Esophagus squamous epithelium (tissue), 5 donors: ENCODE measurements around the gene PLCB1. TPM values are rescaled to one million over a fixed set of nuclear protein-coding genes. Genes with fewer than 3 reads are reported as not detected.
A peak's percentile ranks its signal among the peaks of the same experiment; 100 is the strongest.

Experiments used
- DNase-seq: peaks from one replicate; lab custom pipeline; 2025; lab: John Stamatoyannopoulos, UW
- H3K27ac ChIP-seq, 4 donors: fragments of 200-600 bp; sonication (generic); one replicate each; pipeline ENCODE4 v1.5.1; 2016 to 2019; ENCODE audit warnings: mild to moderate bottlenecking in 1 of 4
- H3K27me3 ChIP-seq, 4 donors: fragments of 200-600 bp; sonication (generic); 1 replicate in 3 of 4; 2 replicates in 1 of 4; pipeline versions ENCODE4 v1.5.1 to v1.6.0; 2017 to 2021; ENCODE audit warnings: antibody characterized with exemption in 1 of 4
- H3K36me3 ChIP-seq, 3 donors: fragments of 200-600 bp; sonication (generic); one replicate each; pipeline ENCODE4 v1.5.1; 2016 to 2019
- H3K4me1 ChIP-seq, 3 donors: fragments of 200-600 bp; sonication (generic); one replicate each; pipeline ENCODE4 v1.5.1; 2017 to 2019
- H3K4me3 ChIP-seq, 4 donors: fragments of 200-600 bp; sonication (generic); 1 replicate in 3 of 4; 2 replicates in 1 of 4; pipeline ENCODE4 v1.5.1; 2016 to 2019; ENCODE audit warnings: mild to moderate bottlenecking in 2 of 4, moderate library complexity in 1 of 4
- H3K9me3 ChIP-seq, 3 donors: fragments of 200-600 bp; sonication (generic); one replicate each; pipeline ENCODE4 v1.5.1; 2016 to 2019
- POLR2A ChIP-seq, 4 donors: fragments of 450-650 bp; IDR thresholded peaks; one replicate each; pipeline ENCODE4 v1.6.1; 2017; ENCODE audit warnings: antibody characterized with exemption in 4 of 4, mild to moderate bottlenecking in 4 of 4, moderate library complexity in 3 of 4
- WGBS, 2 donors: methylation state at CpG; one replicate each; pipeline ENCODE4 v1.1.5; 2018; 5-methylcytosine and 5-hydroxymethylcytosine counted together
- intact Hi-C: fragments of 100-400 bp; cut with DNase I; formaldehyde crosslinking; loops from one replicate; pipeline ENCODE4 v1.15.0; 2022
- total RNA-seq, 4 donors: library from RNA; depleted of rRNA; stranded (reverse); fragments of >200 nt; gene quantifications; one replicate each; pipeline ENCODE4 v1.1.0, GENCODE V29; 2016
- TF ChIP-seq, protein P1 (sequence below), 6 experiments: fragments of 450-650 bp in 4 of 6; fragments of 200-600 bp in 2 of 6; sonication (generic) in 2 of 6; IDR thresholded peaks; one replicate each; pipeline ENCODE4 v1.5.1; 2016 to 2019; ENCODE audit warnings: antibody characterized with exemption in 6 of 6, mild to moderate bottlenecking in 4 of 6, moderate library complexity in 4 of 6
- donor health status: DM: yes; HTN: yes; CAD: no.

Gene PLCB1
- total RNA-seq, 4 donors from 2014 or later: 1.9 to 20.4 (median 5.0) TPM

DNA sequence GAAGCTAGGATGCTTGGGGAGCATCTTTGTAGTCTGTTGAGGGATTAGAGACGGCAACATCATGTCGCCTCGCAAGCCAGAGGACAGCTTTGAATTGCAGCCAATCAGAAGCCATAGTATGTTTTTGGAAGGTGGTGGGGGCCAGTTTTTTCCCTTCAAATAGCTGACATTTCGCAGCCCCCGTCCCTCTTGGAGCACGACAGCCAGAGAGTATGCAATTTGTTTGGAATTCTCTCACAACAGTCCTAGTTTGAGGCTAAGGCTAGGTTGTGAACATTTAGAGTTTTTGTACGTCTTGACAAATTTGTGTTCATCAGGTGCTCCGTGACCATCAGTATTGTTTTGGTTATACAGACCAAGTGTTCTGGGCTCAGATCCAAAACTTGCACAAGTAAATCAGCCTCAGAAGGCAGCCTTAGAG, 83.3 kb downstream of the PLCB1 start:
- peaks cover 0 to 35% (median 8%) of the 10 kb centered on the region in 3 donors for H3K4me1 ChIP-seq
- H3K27ac ChIP-seq: peak overlapping the region in 3 of 4 donors; percentile 12 to 46 (median 29)
- H3K9me3 ChIP-seq: no peaks in the 10 kb centered on the region
- 63 to 66% methylated on average over 8 of the region's 8 CpGs for WGBS, 2 donors
- H3K36me3 ChIP-seq: no peaks in the 10 kb centered on the region
- intact Hi-C loops: no loop called here
- no peak for DNase-seq
- no peak for TF ChIP-seq POLR2A (IDR thresholded peaks at IDR 0.05)
- TF ChIP-seq, protein P1, sequence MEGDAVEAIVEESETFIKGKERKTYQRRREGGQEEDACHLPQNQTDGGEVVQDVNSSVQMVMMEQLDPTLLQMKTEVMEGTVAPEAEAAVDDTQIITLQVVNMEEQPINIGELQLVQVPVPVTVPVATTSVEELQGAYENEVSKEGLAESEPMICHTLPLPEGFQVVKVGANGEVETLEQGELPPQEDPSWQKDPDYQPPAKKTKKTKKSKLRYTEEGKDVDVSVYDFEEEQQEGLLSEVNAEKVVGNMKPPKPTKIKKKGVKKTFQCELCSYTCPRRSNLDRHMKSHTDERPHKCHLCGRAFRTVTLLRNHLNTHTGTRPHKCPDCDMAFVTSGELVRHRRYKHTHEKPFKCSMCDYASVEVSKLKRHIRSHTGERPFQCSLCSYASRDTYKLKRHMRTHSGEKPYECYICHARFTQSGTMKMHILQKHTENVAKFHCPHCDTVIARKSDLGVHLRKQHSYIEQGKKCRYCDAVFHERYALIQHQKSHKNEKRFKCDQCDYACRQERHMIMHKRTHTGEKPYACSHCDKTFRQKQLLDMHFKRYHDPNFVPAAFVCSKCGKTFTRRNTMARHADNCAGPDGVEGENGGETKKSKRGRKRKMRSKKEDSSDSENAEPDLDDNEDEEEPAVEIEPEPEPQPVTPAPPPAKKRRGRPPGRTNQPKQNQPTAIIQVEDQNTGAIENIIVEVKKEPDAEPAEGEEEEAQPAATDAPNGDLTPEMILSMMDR (IDR thresholded peaks at IDR 0.05): no peak
- no peaks in the 10 kb centered on the region for H3K27me3 ChIP-seq
- peak overlapping the region in 1 of 4 donors; percentile 31 for H3K4me3 ChIP-seq

DNA sequence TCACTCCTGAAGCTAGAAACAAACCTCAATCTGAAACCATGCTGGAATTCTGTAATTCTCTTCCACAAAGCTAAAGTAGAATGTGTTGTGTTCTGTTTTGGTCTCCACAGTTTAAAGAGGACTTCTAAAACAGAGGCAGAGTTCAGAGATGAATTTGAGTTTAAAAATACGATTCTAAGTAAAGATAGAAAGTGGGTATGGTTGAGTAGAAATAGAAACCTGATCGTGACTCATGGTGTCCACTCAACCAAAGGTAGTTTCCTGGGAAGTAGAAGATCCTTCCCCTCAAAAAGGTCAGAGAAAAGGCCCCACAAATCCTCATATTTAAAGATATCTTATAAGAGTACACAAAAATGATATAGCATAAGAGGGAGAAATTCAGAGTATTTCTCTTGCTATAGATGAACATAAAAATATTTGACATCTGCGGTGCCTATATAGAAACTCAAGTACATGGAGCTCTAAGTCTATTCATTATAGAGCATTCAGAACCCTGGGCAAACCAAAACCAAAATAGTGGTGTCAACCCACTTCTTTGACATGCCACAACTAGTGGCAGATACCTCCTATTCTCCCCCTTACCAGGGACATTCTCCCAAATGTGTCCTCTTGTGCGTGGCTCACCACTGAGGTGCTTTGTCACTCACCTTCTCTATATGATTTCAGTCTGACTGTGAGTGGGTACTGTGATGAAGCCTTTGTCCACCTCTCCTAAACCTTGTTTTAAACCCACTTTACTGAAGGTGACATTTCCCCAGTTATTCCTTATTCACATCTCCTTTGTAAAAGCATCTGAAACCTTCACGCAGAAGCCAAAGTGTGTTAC, 84.5 kb downstream of the PLCB1 start:
- Histone ChIP-seq H3K27me3 (no peaks in the 10 kb centered on the region), H3K4me1 (peaks cover 0 to 39% (median 8%) of the 10 kb centered on the region in 3 donors), H3K9me3 (no peaks in the 10 kb centered on the region), H3K36me3 (no peaks in the 10 kb centered on the region), H3K27ac (peak overlapping the region in 2 of 4 donors; percentile 7 to 30), H3K4me3 (no peak overlapping the region)
- 77 to 78% methylated on average over 5 of the region's 5 CpGs for WGBS, 2 donors
- TF ChIP-seq, protein P1 (IDR thresholded peaks at IDR 0.05): no peak
- TF ChIP-seq POLR2A (IDR thresholded peaks at IDR 0.05): no peak
- no peak for DNase-seq
- intact Hi-C loops: no loop called here

- Histone ChIP-seq H3K9me3 (no peaks in the 10 kb centered on the region), H3K27me3 (no peaks in the 10 kb centered on the region), H3K4me3 (no peak overlapping the region), H3K27ac (no peak overlapping the region), H3K4me1 (peaks cover 0 to 34% (median 8%) of the 10 kb centered on the region in 3 donors), H3K36me3 (no peaks in the 10 kb centered on the region)
- TF ChIP-seq, protein P1 (IDR thresholded peaks at IDR 0.05): no peak
- DNase-seq: no peak
- intact Hi-C loops: no loop called here
These were observed 86.8 kb downstream of the PLCB1 start for GRCh38 chr20:8218861-8219260.

DNA sequence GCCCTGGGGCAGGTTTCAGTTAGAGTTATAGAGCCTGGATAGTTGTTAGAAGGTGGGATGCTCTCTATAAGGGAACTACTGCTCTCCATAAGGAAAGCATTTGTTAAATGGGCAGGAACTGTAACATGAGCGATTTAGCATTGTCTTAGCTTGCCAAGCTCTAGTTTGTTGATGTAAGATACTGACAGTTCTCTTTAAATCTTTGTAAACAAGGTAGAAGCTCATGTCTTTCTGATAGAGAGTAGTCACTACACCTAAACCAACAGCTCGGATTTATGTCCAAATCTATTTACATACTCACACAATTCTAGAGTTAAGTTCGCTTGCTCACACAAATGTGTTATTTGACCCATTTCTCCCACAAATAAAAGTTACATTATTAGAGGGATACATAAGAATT, 87.3 kb downstream of the PLCB1 start:
- Histone ChIP-seq H3K4me3 (no peak overlapping the region), H3K9me3 (no peaks in the 10 kb centered on the region), H3K27me3 (no peaks in the 10 kb centered on the region), H3K27ac (no peak overlapping the region), H3K4me1 (peaks cover 0 to 36% (median 7%) of the 10 kb centered on the region in 3 donors), H3K36me3 (no peaks in the 10 kb centered on the region)
- DNase-seq: no peak
- TF ChIP-seq, protein P1 (IDR thresholded peaks at IDR 0.05): no peak
- TF ChIP-seq POLR2A (IDR thresholded peaks at IDR 0.05): no peak
- intact Hi-C loops: no loop called here
- WGBS, 2 donors: 46 to 48% methylated on average over 3 of the region's 3 CpGs

GRCh38 chr20:8220716-8221115, 88.7 kb downstream of the PLCB1 start:
- intact Hi-C loops: no loop called here
- Histone ChIP-seq H3K4me3 (no peak overlapping the region), H3K36me3 (no peaks in the 10 kb centered on the region), H3K27me3 (no peaks in the 10 kb centered on the region), H3K27ac (no peak overlapping the region), H3K9me3 (no peaks in the 10 kb centered on the region), H3K4me1 (peaks cover 0 to 23% (median under 1%) of the 10 kb centered on the region in 3 donors)
- TF ChIP-seq, protein P1 (IDR thresholded peaks at IDR 0.05): no peak
- TF ChIP-seq POLR2A (IDR thresholded peaks at IDR 0.05): no peak
- 23 to 24% methylated on average over 1 of the region's 1 CpG for WGBS, 2 donors
- DNase-seq: no peak
